Cardiac muscle cell (in vitro differentiated cells and primary cell): ENCODE results near the gene BTC. TPM values are rescaled to one million over a fixed set of nuclear protein-coding genes. Genes with fewer than 3 reads are reported as not detected.

Experiments used
- DNase-seq, 2 donors: peaks; one replicate each; pipeline versions ENCODE4 v3.0.0 to v3.0.0-alpha.2; 2010 to 2017; ENCODE audit warnings: low read depth in 1 of 2, low spot score in 1 of 2
- H3K27ac ChIP-seq: fragments of 200-600 bp; sonication (generic); 2 replicates; pipeline ENCODE4 v1.5.1; 2016
- H3K27me3 ChIP-seq: fragments of 200-600 bp; sonication (generic); 2 replicates; pipeline ENCODE4 v1.6.0; 2016; ENCODE audit warnings: control low read depth
- H3K36me3 ChIP-seq: fragments of 200-600 bp; sonication (generic); 2 replicates; pipeline ENCODE4 v1.5.1; 2016; ENCODE audit warnings: control low read depth
- H3K4me1 ChIP-seq: fragments of 200-600 bp; sonication (generic); 2 replicates; pipeline ENCODE4 v1.8.1; 2017; ENCODE audit warnings: low read depth, mild to moderate bottlenecking, mixed run types
- H3K4me3 ChIP-seq: fragments of 200-600 bp; sonication (generic); 2 replicates; pipeline ENCODE4 v1.5.1; 2016; ENCODE audit warnings: mild to moderate bottlenecking
- H3K9me3 ChIP-seq: fragments of 200-600 bp; sonication (generic); 2 replicates; pipeline ENCODE4 v1.5.1; 2017; ENCODE audit warnings: low read depth, mild to moderate bottlenecking, control low read depth
- CTCF ChIP-seq: IDR thresholded peaks from 2 replicates; pipeline ENCODE4 v1.5.1; 2012; ENCODE audit warnings: low read depth, mild to moderate bottlenecking, low read length
- polyA plus RNA-seq: library from polyadenylated mRNA; unstranded; fragments of >200 nt; fragmentation: Nextera tagmentation; extraction: Ambion mirVana; gene quantifications from 2 replicates; pipeline ENCODE4 v1.2.1, GENCODE V29; 2016
- total RNA-seq: library from RNA; depleted of rRNA; stranded (reverse); fragments of >200 nt; gene quantifications from 2 replicates; pipeline ENCODE4 v1.2.3, GENCODE V29; 2016

Gene BTC
- total and polyA plus RNA-seq, 2 experiments from 2014 or later: not detected

- TF ChIP-seq CTCF: no peak
- DNase-seq: no peak
- Histone ChIP-seq H3K27me3 (peaks cover 47% of the 10 kb centered on the region), H3K27ac (no peak overlapping the region), H3K36me3 (no peaks in the 10 kb centered on the region), H3K4me1 (no peaks in the 10 kb centered on the region), H3K4me3 (no peak overlapping the region), H3K9me3 (no peaks in the 10 kb centered on the region)
Observed at GRCh38 chr4:74796631-74797030, 2.3 kb upstream of the BTC start.

DNA sequence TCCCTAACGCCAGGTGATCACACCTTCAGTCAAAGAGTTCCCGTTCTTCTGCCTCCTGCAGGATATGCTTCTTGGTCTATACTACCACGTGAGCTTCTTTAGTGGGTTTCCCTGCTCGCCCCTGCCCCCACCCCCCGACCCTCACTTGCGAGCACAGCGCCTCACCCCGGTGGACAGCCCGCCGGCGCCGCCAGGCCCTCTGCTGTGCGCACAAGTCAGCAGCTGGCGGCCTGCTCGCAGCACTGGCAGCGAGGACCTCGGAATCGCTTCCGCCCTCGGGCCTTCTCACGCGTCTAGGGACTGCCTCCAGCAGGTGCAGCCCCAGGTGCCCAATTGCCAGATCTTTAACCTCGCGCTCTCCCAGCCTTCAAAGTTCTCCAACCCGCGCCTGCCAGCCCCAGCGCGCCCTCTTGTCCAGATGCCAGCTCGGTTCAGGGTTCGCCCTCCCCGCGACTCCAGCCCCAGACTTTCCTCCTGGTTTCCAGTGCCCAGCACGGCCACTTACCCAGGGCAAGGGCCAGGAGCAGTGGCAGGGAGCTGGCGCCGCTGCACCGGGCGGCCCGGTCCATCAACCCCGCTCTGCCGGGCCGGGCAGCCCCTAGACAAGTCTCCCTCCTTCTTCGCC is 454 bp downstream of the BTC start:
- Histone ChIP-seq H3K9me3 (no peaks in the 10 kb centered on the region), H3K36me3 (no peaks in the 10 kb centered on the region), H3K4me3 (peak overlapping the region; percentile 38), H3K4me1 (no peaks in the 10 kb centered on the region), H3K27me3 (peaks cover 47% of the 10 kb centered on the region), H3K27ac (no peak overlapping the region)
- DNase-seq: peak; percentile 48 to 65
- peak; percentile 52 for TF ChIP-seq CTCF

DNA sequence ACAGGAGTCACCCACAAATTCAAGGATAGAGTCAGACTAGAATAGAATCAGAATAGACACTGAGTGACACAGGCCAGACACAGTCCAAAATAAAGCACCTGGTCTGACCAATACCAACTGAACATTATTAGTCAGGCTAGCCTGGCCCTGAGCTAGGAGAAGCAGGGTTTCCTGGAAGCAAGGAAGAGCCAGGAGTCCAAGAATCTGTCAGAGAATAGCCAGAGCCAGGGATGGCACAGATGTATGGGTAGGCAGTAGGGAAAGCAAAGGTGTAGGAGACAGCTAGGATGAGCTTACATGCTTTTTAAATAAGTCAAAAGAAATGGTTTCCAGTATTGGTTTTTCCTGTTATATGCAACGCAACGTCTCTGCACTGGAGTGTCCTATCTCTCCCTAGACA is 3.7 kb downstream of the BTC start:
- Histone ChIP-seq H3K4me1 (no peaks in the 10 kb centered on the region), H3K27ac (no peak overlapping the region), H3K9me3 (no peaks in the 10 kb centered on the region), H3K4me3 (no peak overlapping the region), H3K27me3 (peaks cover 37% of the 10 kb centered on the region), H3K36me3 (no peaks in the 10 kb centered on the region)
- no peak for DNase-seq
- TF ChIP-seq CTCF: no peak

DNA sequence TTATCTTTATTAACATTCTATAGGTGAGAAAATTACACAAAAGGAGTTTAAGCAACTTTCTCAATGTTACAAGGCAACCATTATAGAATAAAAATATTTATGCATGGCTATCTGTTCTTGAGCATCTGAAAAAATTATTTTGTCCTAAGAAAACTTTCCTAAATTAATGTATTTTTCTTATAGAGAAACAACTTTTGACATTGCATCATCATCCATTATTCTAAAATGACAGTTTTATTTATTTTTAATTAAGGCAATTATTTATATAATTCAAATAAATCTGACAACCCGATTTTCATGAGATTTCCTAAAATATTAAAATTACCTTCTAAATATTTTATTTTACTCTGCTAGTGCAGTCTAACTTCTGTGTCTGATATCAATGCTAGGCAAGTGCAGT is 4.8 kb downstream of the BTC start:
- H3K27ac ChIP-seq: no peak overlapping the region

GRCh38 chr4:74777531-74777930 is 16.8 kb downstream of the BTC start:
- no peaks in the 10 kb centered on the region for H3K4me1 ChIP-seq
- H3K27me3 ChIP-seq: no peaks in the 10 kb centered on the region
- no peaks in the 10 kb centered on the region for H3K9me3 ChIP-seq
- no peaks in the 10 kb centered on the region for H3K36me3 ChIP-seq
- H3K4me3 ChIP-seq: no peak overlapping the region
- H3K27ac ChIP-seq: no peak overlapping the region
- TF ChIP-seq CTCF: no peak
- DNase-seq: no peak

More for the DNA sequence above, 4.8 kb downstream of the BTC start:
- H3K27me3 ChIP-seq: peaks cover 26% of the 10 kb centered on the region
- no peak overlapping the region for H3K4me3 ChIP-seq
- no peaks in the 10 kb centered on the region for H3K36me3 ChIP-seq
- no peaks in the 10 kb centered on the region for H3K9me3 ChIP-seq
- no peak for TF ChIP-seq CTCF
- DNase-seq: no peak
- no peaks in the 10 kb centered on the region for H3K4me1 ChIP-seq
